Measurements from ENCODE around the gene BUB1B.

DNA sequence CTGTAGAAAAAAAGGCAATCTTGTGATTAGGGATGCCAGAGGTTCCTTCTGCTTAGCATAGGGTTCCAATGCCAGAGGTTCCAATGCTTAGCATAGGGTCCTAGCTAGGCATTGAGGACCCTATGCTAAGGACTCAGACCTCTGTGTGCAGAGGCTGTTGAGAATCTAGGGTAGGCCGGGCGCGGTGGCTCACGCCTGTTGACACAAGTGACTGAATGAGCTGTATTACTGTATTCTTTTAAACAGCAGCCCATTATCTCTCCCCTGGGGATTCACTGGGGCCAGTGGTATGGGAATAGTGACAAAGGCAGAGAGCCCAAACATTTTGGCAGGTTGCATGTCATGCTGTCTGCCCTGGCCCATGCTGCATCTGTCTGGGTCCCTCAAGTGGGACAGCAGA lies 94.2 kb downstream of the BUB1B start:
- TF ChIP-seq, protein P1, sequence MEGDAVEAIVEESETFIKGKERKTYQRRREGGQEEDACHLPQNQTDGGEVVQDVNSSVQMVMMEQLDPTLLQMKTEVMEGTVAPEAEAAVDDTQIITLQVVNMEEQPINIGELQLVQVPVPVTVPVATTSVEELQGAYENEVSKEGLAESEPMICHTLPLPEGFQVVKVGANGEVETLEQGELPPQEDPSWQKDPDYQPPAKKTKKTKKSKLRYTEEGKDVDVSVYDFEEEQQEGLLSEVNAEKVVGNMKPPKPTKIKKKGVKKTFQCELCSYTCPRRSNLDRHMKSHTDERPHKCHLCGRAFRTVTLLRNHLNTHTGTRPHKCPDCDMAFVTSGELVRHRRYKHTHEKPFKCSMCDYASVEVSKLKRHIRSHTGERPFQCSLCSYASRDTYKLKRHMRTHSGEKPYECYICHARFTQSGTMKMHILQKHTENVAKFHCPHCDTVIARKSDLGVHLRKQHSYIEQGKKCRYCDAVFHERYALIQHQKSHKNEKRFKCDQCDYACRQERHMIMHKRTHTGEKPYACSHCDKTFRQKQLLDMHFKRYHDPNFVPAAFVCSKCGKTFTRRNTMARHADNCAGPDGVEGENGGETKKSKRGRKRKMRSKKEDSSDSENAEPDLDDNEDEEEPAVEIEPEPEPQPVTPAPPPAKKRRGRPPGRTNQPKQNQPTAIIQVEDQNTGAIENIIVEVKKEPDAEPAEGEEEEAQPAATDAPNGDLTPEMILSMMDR (IDR thresholded peaks at IDR 0.05), result no peak
- no peak for TF ChIP-seq ZFX (IDR thresholded peaks at IDR 0.05; ENCODE audit: borderline replicate concordance)
